H54 (cell line): ENCODE results near the gene TMEM185B.

Experiments used
- DNase-seq: peaks from one replicate; pipeline ENCODE4 v3.0.0; 2011; ENCODE audit warnings: low spot score, mixed read lengths; ENCODE audit not compliant: insufficient read length
- FAIRE-seq: peaks from 3 replicates; lab custom pipeline; 2011; peaks lifted over from hg19 to GRCh38; lab: Jason Lieb, UNC
- POLR2A ChIP-seq: IDR thresholded peaks from 2 replicates; pipeline ENCODE4 v1.6.1; 2011; ENCODE audit warnings: low read depth, mild to moderate bottlenecking, low read length

TMEM185B gene

GRCh38 chr2:120256651-120257000, 33.4 kb upstream of the TMEM185B start:
- FAIRE-seq = no peak
- DNase-seq = no peak

GRCh38 chr2:120255986-120256650, 32.9 kb upstream of the TMEM185B start:
- FAIRE-seq = no peak
- no peak for TF ChIP-seq POLR2A
- DNase-seq = no peak

More at GRCh38 chr2:120256651-120257000, 33.4 kb upstream of the TMEM185B start:
- TF ChIP-seq POLR2A = no peak

- FAIRE-seq (no peak), DNase-seq (no peak)
- no peak for TF ChIP-seq POLR2A
These were observed 31.9 kb upstream of the TMEM185B start for GRCh38 chr2:120255071-120255470.

GRCh38 chr2:120254178-120254577, 31.0 kb upstream of the TMEM185B start:
- no peak for TF ChIP-seq POLR2A
- DNase-seq (no peak), FAIRE-seq (no peak)

GRCh38 chr2:120253021-120253882, 30.1 kb upstream of the TMEM185B start:
- DNase-seq = peak; percentile 76

GRCh38 chr2:120252225-120253020, 29.2 kb upstream of the TMEM185B start, which contains the start of gene RALB:
Gene RALB, plus strand, starts transcription at chr2:120252852. Its CDS starts 25,813 bp downstream, at chr2:120278665.
- DNase-seq (peak; percentile 96), FAIRE-seq (peak; percentile 65)
- peak; percentile 88 for TF ChIP-seq POLR2A

More at GRCh38 chr2:120253021-120253882, 30.1 kb upstream of the TMEM185B start:
- peak; percentile 41 for FAIRE-seq
- TF ChIP-seq POLR2A = no peak

GRCh38 chr2:120251880-120252224, 28.7 kb upstream of the TMEM185B start:
- TF ChIP-seq POLR2A = no peak

GRCh38 chr2:120251078-120251477, 27.9 kb upstream of the TMEM185B start:
- FAIRE-seq (no peak), DNase-seq (no peak)
- TF ChIP-seq POLR2A = no peak

More at GRCh38 chr2:120251880-120252224, 28.7 kb upstream of the TMEM185B start:
- DNase-seq = no peak
- no peak for FAIRE-seq

GRCh38 chr2:120250640-120251039, 27.4 kb upstream of the TMEM185B start:
- FAIRE-seq (no peak), DNase-seq (no peak)
- TF ChIP-seq POLR2A = no peak

- TF ChIP-seq POLR2A = no peak
- FAIRE-seq (no peak), DNase-seq (no peak)
These were observed 24.7 kb upstream of the TMEM185B start for GRCh38 chr2:120247851-120248250.

GRCh38 chr2:120246546-120247300, 23.5 kb upstream of the TMEM185B start:
- DNase-seq (no peak), FAIRE-seq (no peak)
- TF ChIP-seq POLR2A = no peak

- DNase-seq = peak; percentile 74
These were observed 22.5 kb upstream of the TMEM185B start for GRCh38 chr2:120245520-120246332.

More at GRCh38 chr2:120245520-120246332, 22.5 kb upstream of the TMEM185B start:
- FAIRE-seq = no peak
- TF ChIP-seq POLR2A = 0 out of 2 replicates have a peak, but pooled peaks have one; percentile 9
